HEK293T (cell line): ENCODE results near the gene TMCO4.
A peak's percentile ranks its signal among the peaks of the same experiment; 100 is the strongest.

Experiments
- ARNT ChIP-seq: fragments of 450-650 bp; IDR thresholded peaks from 2 replicates; pipeline ENCODE4 v1.6.1; 2017; ENCODE audit warnings: mild to moderate bottlenecking
- ELF4 ChIP-seq: fragments of 450-650 bp; IDR thresholded peaks from 2 replicates; pipeline ENCODE4 v1.6.1; 2017; ENCODE audit warnings: antibody characterized with exemption
- FOXA1 ChIP-seq: fragments of 450-650 bp; IDR thresholded peaks from 2 replicates; pipeline ENCODE4 v1.6.1; 2016; ENCODE audit warnings: mild to moderate bottlenecking
- FOXK2 ChIP-seq: fragments of 450-650 bp; IDR thresholded peaks from 2 replicates; pipeline ENCODE4 v1.6.1; 2016; ENCODE audit warnings: mild to moderate bottlenecking
- FOXM1 ChIP-seq: fragments of 450-650 bp; IDR thresholded peaks from 2 replicates; pipeline ENCODE4 v1.6.1; 2017; ENCODE audit warnings: mild to moderate bottlenecking, borderline replicate concordance
- HDGF ChIP-seq: fragments of 450-650 bp; IDR thresholded peaks from 2 replicates; pipeline ENCODE4 v1.6.1; 2017; ENCODE audit warnings: antibody characterized with exemption, borderline replicate concordance
- LEF1 ChIP-seq: fragments of 450-650 bp; IDR thresholded peaks from 2 replicates; pipeline ENCODE4 v1.6.1; 2017; ENCODE audit warnings: mild to moderate bottlenecking, borderline replicate concordance
- PKNOX1 ChIP-seq: fragments of 450-650 bp; IDR thresholded peaks from 2 replicates; pipeline ENCODE4 v1.6.1; 2016
- SP1 ChIP-seq: fragments of 450-650 bp; IDR thresholded peaks from 2 replicates; pipeline ENCODE4 v1.6.1; 2017
- SUZ12 ChIP-seq: fragments of 450-650 bp; IDR thresholded peaks from 2 replicates; pipeline ENCODE4 v1.6.1; 2016; ENCODE audit warnings: mild to moderate bottlenecking
- TARDBP ChIP-seq: fragments of 450-650 bp; IDR thresholded peaks from 2 replicates; pipeline ENCODE4 v1.6.1; 2016
- ZNF384 ChIP-seq: fragments of 450-650 bp; IDR thresholded peaks from 2 replicates; pipeline ENCODE4 v1.6.1; 2016

GRCh38 chr1:19640363-19641316 is 159.1 kb downstream of the TMCO4 start:
- no peak for TF ChIP-seq TARDBP
- no peak for TF ChIP-seq ELF4
- no peak for TF ChIP-seq ZNF384
- TF ChIP-seq FOXA1 = no peak
- TF ChIP-seq FOXM1 = no peak
- TF ChIP-seq FOXK2 = no peak
- TF ChIP-seq LEF1 = no peak
- no peak for TF ChIP-seq SP1
- TF ChIP-seq ARNT = no peak
- peak; percentile 43 for TF ChIP-seq PKNOX1
- TF ChIP-seq SUZ12 = no peak
- no peak for TF ChIP-seq HDGF
